SK-N-SH (cell line): ENCODE results near the gene ABCA4. TPM values are rescaled to one million over a fixed set of nuclear protein-coding genes. Genes with fewer than 3 reads are reported as not detected.

Source experiments
- CTCF ChIA-PET: fragments of 300-600, 350-600 bp; formaldehyde crosslinking; extraction: SDS; loops from one replicate; lab custom pipeline; 2021; lab: Yijun Ruan, JAX
- POLR2A ChIA-PET: fragments of 350-600 bp; sonication (Branson Sonifier 250); formaldehyde crosslinking; extraction: SDS; loops from one replicate; lab custom pipeline; 2020; ENCODE audit warnings: antibody characterized with exemption, inconsistent platforms; lab: Yijun Ruan, JAX
- DNase-seq: peaks from one replicate; pipeline ENCODE4 v3.0.0; 2012
- H2AFZ ChIP-seq: fragments of 200-600 bp; sonication (generic); 2 replicates; pipeline ENCODE4 v1.8.1; 2016; ENCODE audit warnings: antibody characterized with exemption, mild to moderate bottlenecking, low read depth
- H3F3A ChIP-seq: fragments of 200-600 bp; sonication (generic); replicated peaks from 2 replicates; pipeline ENCODE3; 2016; ENCODE audit warnings: antibody characterized with exemption, mild to moderate bottlenecking; ENCODE audit not compliant: insufficient read depth
- H3K27ac ChIP-seq, 2 experiments: fragments of 200-500 bp in 1 of 2; fragments of 200-600 bp in 1 of 2; sonication (Bioruptor generic) in 1 of 2; sonication (generic), shearing (Covaris generic) in 1 of 2; 2 replicates each; pipeline versions ENCODE4 v1.5.1 to v1.6.1; 2014 to 2016; ENCODE audit warnings: low read depth in 2 of 2, inconsistent platforms in 1 of 2, low read length in 1 of 2, mild to moderate bottlenecking in 1 of 2, mixed read lengths in 1 of 2
- H3K27me3 ChIP-seq: fragments of 200-600 bp; sonication (generic), shearing (Covaris generic); 2 replicates; pipeline ENCODE4 v1.6.1; 2016; ENCODE audit warnings: mixed run types; ENCODE audit not compliant: insufficient read depth
- H3K36me3 ChIP-seq, 2 experiments: fragments of 200-500 bp in 1 of 2; fragments of 200-600 bp in 1 of 2; sonication (Bioruptor generic) in 1 of 2; sonication (generic) in 1 of 2; replicated peaks in 1 of 2; 2 replicates each; pipeline versions ENCODE3 to v1.5.1; 2014 to 2016; ENCODE audit warnings: low read length in 1 of 2, mild to moderate bottlenecking in 1 of 2; ENCODE audit not compliant: insufficient read depth in 2 of 2, control insufficient read depth in 1 of 2
- H3K4me1 ChIP-seq, 2 experiments: fragments of 200-500 bp in 1 of 2; fragments of 200-600 bp in 1 of 2; sonication (Bioruptor generic) in 1 of 2; sonication (generic), shearing (Covaris generic) in 1 of 2; 2 replicates each; pipeline versions ENCODE4 v1.5.1 to v1.6.1; 2014 to 2016; ENCODE audit warnings: low read depth in 1 of 2, low read length in 1 of 2, mixed run types in 1 of 2; ENCODE audit not compliant: insufficient read depth in 2 of 2, control insufficient read depth in 1 of 2
- H3K4me2 ChIP-seq: fragments of 200-600 bp; sonication (generic), shearing (Covaris generic); 2 replicates; pipeline ENCODE4 v1.6.1; 2017; ENCODE audit warnings: mixed run types
- H3K4me3 ChIP-seq, 2 experiments: fragments of 200-500 bp in 1 of 2; fragments of 200-600 bp in 1 of 2; sonication (Bioruptor generic) in 1 of 2; sonication (generic), shearing (Covaris generic) in 1 of 2; 2 replicates each; pipeline versions ENCODE4 v1.5.1 to v1.8.1; 2014 to 2016; ENCODE audit warnings: low read depth in 2 of 2, inconsistent platforms in 1 of 2, low read length in 1 of 2, mild to moderate bottlenecking in 1 of 2, mixed read lengths in 1 of 2, moderate library complexity in 1 of 2
- H3K79me2 ChIP-seq: fragments of 200-600 bp; sonication (generic); 2 replicates; pipeline ENCODE4 v1.8.1; 2017; ENCODE audit warnings: mild to moderate bottlenecking; ENCODE audit not compliant: insufficient read depth
- H3K9ac ChIP-seq: fragments of 200-600 bp; sonication (generic); 2 replicates; pipeline ENCODE4 v1.6.1; 2017; ENCODE audit warnings: mixed run types
- H3K9me2 ChIP-seq: fragments of 200-600 bp; sonication (generic); 2 replicates; pipeline ENCODE4 v1.6.1; 2017; ENCODE audit warnings: mixed run types
- H3K9me3 ChIP-seq: fragments of 200-600 bp; sonication (generic); 2 replicates; pipeline ENCODE4 v1.6.1; 2017; ENCODE audit warnings: mixed run types, mild to moderate bottlenecking, moderate library complexity
- H4K20me1 ChIP-seq: fragments of 200-600 bp; sonication (generic); 2 replicates; pipeline ENCODE4 v1.6.1; 2017; ENCODE audit warnings: mild to moderate bottlenecking, mixed run types; ENCODE audit not compliant: insufficient read depth
- CTCF ChIP-seq: fragments of 200-600 bp; sonication (generic); IDR thresholded peaks from 2 replicates; pipeline ENCODE4 v1.6.1; 2017; ENCODE audit warnings: antibody characterized with exemption, mild to moderate bottlenecking, moderate library complexity
- ELF1 ChIP-seq: IDR thresholded peaks from 2 replicates; pipeline ENCODE4 v1.4.0; 2012
- FOSL2 ChIP-seq: IDR thresholded peaks from 2 replicates; pipeline ENCODE4 v1.4.0; 2012; ENCODE audit warnings: low read depth, mild to moderate bottlenecking, moderate library complexity, borderline replicate concordance
- FOXM1 ChIP-seq: IDR thresholded peaks from 2 replicates; pipeline ENCODE4 v1.4.0; 2012; ENCODE audit warnings: low read depth, mild to moderate bottlenecking
- IRF3 ChIP-seq: fragments of 150-350 bp; IDR thresholded peaks from 2 replicates; pipeline ENCODE4 v1.6.1; 2016; ENCODE audit warnings: mild to moderate bottlenecking, low read depth, low read length
- JUND ChIP-seq: IDR thresholded peaks from 2 replicates; pipeline ENCODE4 v1.4.0; 2012
- RCOR1 ChIP-seq: fragments of 150-350 bp; IDR thresholded peaks from 2 replicates; pipeline ENCODE4 v1.6.1; 2017; ENCODE audit warnings: antibody characterized with exemption, low read length
- RFX5 ChIP-seq: IDR thresholded peaks from 2 replicates; pipeline ENCODE4 v1.6.1; 2012; ENCODE audit warnings: mild to moderate bottlenecking, improper control_type of control experiment, low read length
- USF2 ChIP-seq: fragments of 150-350 bp; IDR thresholded peaks from 2 replicates; pipeline ENCODE4 v1.6.1; 2017; ENCODE audit warnings: antibody characterized with exemption, low read length, low read depth, borderline replicate concordance
- WGBS: methylation state at CpG from one replicate; pipeline ENCODE4 v1.1.6; 2017; ENCODE audit warnings: low lambda C conversion rate; 5-methylcytosine and 5-hydroxymethylcytosine counted together
- polyA plus RNA-seq, 3 experiments: library from polyadenylated mRNA; depleted of rRNA; stranded (reverse); fragments of >200 nt; gene quantifications; 2 replicates each; pipeline ENCODE4 v1.2.3, GENCODE V29; 2012

Gene ABCA4
- polyA plus RNA-seq, 1 of the 3 experiments (the other 2 are of a cell fraction) = 0.03 TPM

- TF ChIP-seq FOXM1 (no peak), RCOR1 (peak; percentile 90), USF2 (0 out of 2 replicates have a peak, but pooled peaks have one; percentile 31)
These were observed 75.4 kb downstream of the ABCA4 start (continued) for GRCh38 chr1:94045465-94046056.

GRCh38 chr1:94044891-94045290 lies 76.1 kb downstream of the ABCA4 start:
- Histone ChIP-seq H3K36me3 (no peaks in the 10 kb centered on the region), H3K79me2 (no peaks in the 10 kb centered on the region), H3K4me1 (peaks cover 21% of the 10 kb centered on the region in 2 experiments; a peak in 3 of 4 replicates), H4K20me1 (no peaks in the 10 kb centered on the region), H2AFZ (no peak overlapping the region), H3K9me3 (no peaks in the 10 kb centered on the region), H3K4me2 (no peak overlapping the region), H3K4me3 (no peak overlapping the region), H3K9me2 (no peaks in the 10 kb centered on the region), H3K27me3 (no peaks in the 10 kb centered on the region), H3F3A (peaks cover 9% of the 10 kb centered on the region), H3K27ac (no peak overlapping the region; a peak in 2 of 4 replicates), H3K9ac (no peak overlapping the region)
- no peak for DNase-seq
- ChIA-PET POLR2A (no interaction called here), CTCF (interaction anchor here (0.6 to 35.1 kb wide), 24 partner anchors 8 to 767 kb away, joined by 3 to 889 read pairs (median 4); partner anchors contain the start of gene ARHGAP29)
- TF ChIP-seq IRF3 = no peak
- TF ChIP-seq ELF1 = no peak
- no peak for TF ChIP-seq FOSL2
- no peak for TF ChIP-seq JUND
- 90% methylated on average over 6 of the region's 9 CpGs for WGBS

GRCh38 chr1:94044290-94044790 lies 76.6 kb downstream of the ABCA4 start:
- ChIA-PET CTCF (interaction anchor here (1.0 to 35.1 kb wide), 12 partner anchors 7 to 762 kb away, joined by 3 to 889 read pairs (median 18); partner anchors contain the start of gene ARHGAP29), POLR2A (no interaction called here)
- H3K4me1 ChIP-seq = peaks cover 25 to 26% of the 10 kb centered on the region in 2 experiments; a peak in 3 of 4 replicates
- WGBS = 93% methylated on average over 5 of the region's 9 CpGs
- no peak overlapping the region for H3K27ac ChIP-seq
- no peaks in the 10 kb centered on the region for H3K9me2 ChIP-seq
- DNase-seq = no peak
- peaks cover 9% of the 10 kb centered on the region for H3F3A ChIP-seq
- no peak overlapping the region for H3K4me3 ChIP-seq
- TF ChIP-seq RFX5 = no peak
- TF ChIP-seq CTCF = no peak
- TF ChIP-seq ELF1 = no peak
- no peak for TF ChIP-seq FOXM1
- H3K9ac ChIP-seq = no peak overlapping the region
- no peak overlapping the region for H2AFZ ChIP-seq
- H3K9me3 ChIP-seq = no peaks in the 10 kb centered on the region
- H3K4me2 ChIP-seq = no peak overlapping the region
- H4K20me1 ChIP-seq = no peaks in the 10 kb centered on the region
- H3K79me2 ChIP-seq = no peaks in the 10 kb centered on the region
- no peaks in the 10 kb centered on the region for H3K36me3 ChIP-seq
- no peaks in the 10 kb centered on the region for H3K27me3 ChIP-seq
